Activated CD8-positive, alpha-beta T cell treated with anti-CD3 and anti-CD28 coated beads for 36 hours (primary cell): ENCODE data around the gene ZNF286A. TPM values are rescaled to one million over a fixed set of nuclear protein-coding genes. Genes with fewer than 3 reads are reported as not detected.

Source experiments
- ATAC-seq: fragments of 200-7000 bp; cut with Tn5 transposase; one replicate; pipeline ENCODE4 v1.10.0; 2021; ENCODE audit warnings: mild to moderate bottlenecking, moderate library complexity
- CTCF ChIA-PET: fragments of 350-600 bp; sonication (Branson Sonifier 250); formaldehyde crosslinking; loops from one replicate; lab custom pipeline; 2021; ENCODE audit warnings: antibody characterized with exemption; lab: Charles Lee
- POLR2A ChIA-PET: fragments of 350-600 bp; sonication (Branson Sonifier 250); formaldehyde crosslinking; loops from one replicate; lab custom pipeline; 2021; ENCODE audit warnings: antibody characterized with exemption; lab: Charles Lee
- DNase-seq: peaks from one replicate; pipeline ENCODE4 v3.0.0-alpha.2; 2020
- H3K27ac Mint-ChIP-seq: one replicate; pipeline ENCODE4 v1.8.0; 2021; ENCODE audit warnings: mild to moderate bottlenecking, mixed read lengths
- H3K27me3 Mint-ChIP-seq: one replicate; pipeline ENCODE4 v1.8.0; 2021; ENCODE audit warnings: mixed read lengths
- H3K36me3 Mint-ChIP-seq: one replicate; pipeline ENCODE4 v1.8.0; 2021; ENCODE audit warnings: low read depth, mixed read lengths
- H3K4me1 Mint-ChIP-seq: one replicate; pipeline ENCODE4 v1.8.0; 2021; ENCODE audit warnings: low read depth, mixed read lengths
- H3K4me3 Mint-ChIP-seq: one replicate; pipeline ENCODE4 v1.8.0; 2021; ENCODE audit warnings: mild to moderate bottlenecking, moderate library complexity, mixed read lengths
- H3K9me3 Mint-ChIP-seq: one replicate; pipeline ENCODE4 v1.8.0; 2021; ENCODE audit warnings: mixed read lengths
- CTCF ChIP-seq: fragments of 200-600 bp; IDR thresholded peaks from one replicate; pipeline ENCODE4 v1.8.0; 2022; ENCODE audit warnings: antibody characterized with exemption, mild to moderate bottlenecking
- intact Hi-C: fragments of 100-400 bp; cut with micrococcal nuclease; formaldehyde crosslinking; loops from one replicate; pipeline ENCODE4 v1.10.0; 2022
- total RNA-seq, 2 experiments: library from RNA; stranded (reverse); gene quantifications; one replicate each; pipeline ENCODE4 v1.2.3, GENCODE V29; 2021

ZNF286A gene
- total RNA-seq, 2 experiments from 2014 or later, result 39.8 to 44.7 TPM

GRCh38 chr17:15654886-15655561 is 44.5 kb upstream of the ZNF286A start:
- Mint-ChIP-seq H3K4me1 (peaks cover 7% of the 10 kb centered on the region), H3K27me3 (no peaks in the 10 kb centered on the region), H3K9me3 (no peaks in the 10 kb centered on the region), H3K27ac (no peak overlapping the region), H3K36me3 (peaks cover 16% of the 10 kb centered on the region), H3K4me3 (no peak overlapping the region)
- POLR2A ChIA-PET, result no interaction called here
- CTCF ChIA-PET, result no interaction called here
- no peak for TF ChIP-seq CTCF
- intact Hi-C loops, result no loop called here
- ATAC-seq (no peak), DNase-seq (no peak)

DNA sequence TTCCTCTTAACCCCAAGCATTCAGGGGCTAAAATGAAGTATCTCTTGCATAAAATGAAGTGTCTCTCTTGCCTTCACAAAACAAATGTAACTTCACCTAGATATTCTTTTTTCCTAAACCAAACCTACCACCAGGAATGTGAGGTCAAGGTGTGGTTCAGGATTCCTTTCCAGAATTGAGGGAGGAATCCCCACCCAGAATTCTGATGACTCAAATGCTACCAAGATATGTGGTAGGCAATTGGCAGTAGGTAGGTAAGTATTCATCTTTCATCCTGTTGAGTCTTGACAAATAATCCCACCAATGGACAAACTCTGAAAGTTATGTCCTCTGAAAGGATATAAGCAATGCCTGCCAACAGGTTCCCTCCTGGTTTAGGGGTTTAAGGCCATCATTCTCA is 41.7 kb upstream of the ZNF286A start:
- intact Hi-C loops, result no loop called here
- no peak overlapping the region for H3K27ac Mint-ChIP-seq
- TF ChIP-seq CTCF, result no peak
- H3K4me3 Mint-ChIP-seq, result no peak overlapping the region
- ChIA-PET CTCF (no interaction called here), POLR2A (no interaction called here)
- DNase-seq, result no peak
- ATAC-seq, result no peak
- H3K36me3 Mint-ChIP-seq, result peaks cover 17% of the 10 kb centered on the region
- no peaks in the 10 kb centered on the region for H3K9me3 Mint-ChIP-seq
- no peaks in the 10 kb centered on the region for H3K4me1 Mint-ChIP-seq
- no peaks in the 10 kb centered on the region for H3K27me3 Mint-ChIP-seq

- H3K4me1 Mint-ChIP-seq, result no peaks in the 10 kb centered on the region
- no peak for DNase-seq
- TF ChIP-seq CTCF, result no peak
- no peaks in the 10 kb centered on the region for H3K9me3 Mint-ChIP-seq
- ATAC-seq, result no peak
- CTCF ChIA-PET, result no interaction called here
- peaks cover 17% of the 10 kb centered on the region for H3K36me3 Mint-ChIP-seq
- H3K27me3 Mint-ChIP-seq, result no peaks in the 10 kb centered on the region
- no peak overlapping the region for H3K4me3 Mint-ChIP-seq
- POLR2A ChIA-PET, result no interaction called here
- intact Hi-C loops, result no loop called here
- no peak overlapping the region for H3K27ac Mint-ChIP-seq
Observed at GRCh38 chr17:15658296-15658695, 41.3 kb upstream of the ZNF286A start.

DNA sequence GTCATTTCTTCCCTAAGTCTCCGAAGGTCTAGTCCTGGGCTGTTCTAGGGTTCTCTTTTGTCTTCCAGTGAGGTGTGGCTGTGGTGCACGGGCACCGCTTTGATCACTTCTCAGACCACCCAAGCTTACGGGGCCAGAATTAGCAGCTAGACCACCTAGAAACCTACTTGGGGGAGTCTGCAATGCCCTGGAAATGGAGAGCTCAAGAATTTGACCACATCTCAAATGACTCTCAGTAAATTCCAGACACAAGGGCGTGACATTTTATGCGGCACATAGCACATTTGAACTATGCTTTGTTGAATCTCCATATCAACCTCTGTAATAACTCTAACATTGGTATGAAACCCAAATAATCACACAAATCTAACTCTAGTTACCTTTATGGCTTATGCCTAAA is 40.3 kb upstream of the ZNF286A start:
- H3K27me3 Mint-ChIP-seq, result no peaks in the 10 kb centered on the region
- H3K27ac Mint-ChIP-seq, result no peak overlapping the region
- H3K4me1 Mint-ChIP-seq, result no peaks in the 10 kb centered on the region
- CTCF ChIA-PET, result no interaction called here
- TF ChIP-seq CTCF, result no peak
- no peak overlapping the region for H3K4me3 Mint-ChIP-seq
- POLR2A ChIA-PET, result no interaction called here
- no peak for ATAC-seq
- no peak for DNase-seq
- intact Hi-C loops, result no loop called here
- H3K36me3 Mint-ChIP-seq, result peaks cover 23% of the 10 kb centered on the region
- H3K9me3 Mint-ChIP-seq, result no peaks in the 10 kb centered on the region

DNA sequence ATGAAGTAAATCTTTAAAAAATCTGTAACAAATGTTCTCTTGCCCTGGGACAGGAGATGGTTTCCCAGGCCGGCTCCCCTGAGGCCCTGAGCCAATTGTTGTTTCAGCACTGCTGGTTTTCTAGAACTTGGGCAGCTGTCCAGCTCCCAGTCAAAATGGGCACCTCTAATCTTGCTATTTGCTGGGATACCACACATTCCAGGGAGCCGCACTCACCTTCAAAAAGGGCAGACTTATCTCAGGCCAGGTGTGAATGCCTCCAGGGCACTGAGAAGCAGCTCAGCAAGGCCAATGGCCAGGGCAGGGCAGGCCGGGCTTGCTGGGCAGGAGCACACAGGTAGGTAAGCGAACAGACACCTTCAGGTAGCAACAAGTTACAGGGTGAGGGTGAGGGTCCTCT is 39.9 kb upstream of the ZNF286A start:
- no peak overlapping the region for H3K27ac Mint-ChIP-seq
- intact Hi-C loops, result no loop called here
- ChIA-PET POLR2A (no interaction called here), CTCF (no interaction called here)
- H3K4me1 Mint-ChIP-seq, result no peaks in the 10 kb centered on the region
- DNase-seq (no peak), ATAC-seq (no peak)
- peaks cover 26% of the 10 kb centered on the region for H3K36me3 Mint-ChIP-seq
- no peaks in the 10 kb centered on the region for H3K27me3 Mint-ChIP-seq
- H3K4me3 Mint-ChIP-seq, result no peak overlapping the region
- TF ChIP-seq CTCF, result no peak
- H3K9me3 Mint-ChIP-seq, result no peaks in the 10 kb centered on the region
